A549 treated with ZK216348 at 1 μM for 4 hours (cell line): Measurements from ENCODE around the gene DAPK1. TPM values are rescaled to one million over a fixed set of nuclear protein-coding genes. Genes with fewer than 3 reads are reported as not detected.

Experiments used
- total RNA-seq: library from RNA; stranded (reverse); fragments of 200-300 nt; extraction: Qiagen RNA extraction; gene quantifications from 5 replicates; pipeline ENCODE4 v1.2.3, GENCODE V29; 2022; ENCODE audit warnings: low read depth

Gene DAPK1
- 14.6 to 22.2 TPM (median 19.0 TPM) in 5 replicates for total RNA-seq

GRCh38 chr9:87497604-87498045 lies at the start of gene DAPK1:
Gene DAPK1 (plus strand): TSS chr9:87497867. CDS start chr9:87499078, 1,211 bp downstream.

GRCh38 chr9:87725900-87726709 lies 228.4 kb downstream of the DAPK1 start, which contains the start of gene CTSL:
Gene CTSL (plus strand): TSS chr9:87726119. CDS start chr9:87727604, 1,485 bp downstream.

Other genes with a start within 250 kb of the DAPK1 start
- 677 to 845 TPM (median 743 TPM) in 5 replicates for gene CTSL, start 228.3 kb downstream of the DAPK1 start, total RNA-seq